Measurements from ENCODE around the gene FAM13A.
"Not testable (repeated sequence)": the region's sequence is repeated elsewhere in the genome, so short reads cannot be mapped to it uniquely, and the experiment has no call there.

FAM13A gene

DNA sequence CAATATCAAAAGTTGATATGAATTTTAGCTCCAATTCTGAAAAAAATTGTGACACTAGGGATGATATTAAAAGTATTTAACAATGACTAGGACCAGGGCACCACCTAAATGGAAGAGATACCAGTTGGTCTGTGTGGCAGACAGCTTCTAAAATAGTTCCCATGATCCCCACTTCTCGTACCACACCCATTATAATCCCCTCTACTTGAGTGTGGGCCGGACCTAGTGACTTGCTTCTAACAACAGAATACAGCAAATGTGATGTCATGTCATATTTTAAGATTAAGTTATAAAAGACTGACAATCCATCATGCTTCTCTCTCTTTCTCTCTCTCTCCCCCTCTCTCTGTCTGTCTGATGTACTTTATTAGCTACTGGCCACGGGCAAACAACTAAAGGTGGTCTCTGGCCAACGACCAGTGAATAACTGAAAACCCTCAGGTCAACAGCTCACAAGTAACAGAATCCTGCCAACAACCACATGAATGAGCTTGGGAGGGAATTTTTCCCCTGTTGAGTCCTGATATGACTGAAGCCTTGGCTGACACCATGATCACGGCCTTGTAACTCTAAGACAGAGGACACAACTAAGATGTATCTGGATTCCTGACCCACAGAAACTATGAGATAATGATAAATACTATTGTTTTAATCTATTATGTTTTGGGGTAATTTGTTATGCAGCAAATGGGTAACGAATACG lies 34.4 kb downstream of the FAM13A start:
- Mint-ChIP-seq H3K27me3 (no peaks in the 10 kb centered on the region), H3K9me3 (no peaks in the 10 kb centered on the region), H3K4me1 (no peaks in the 10 kb centered on the region), H3K27ac (peak overlapping the region in 1 of 2 donors; percentile 4), H3K4me3 (no peak overlapping the region)
- no peak for ATAC-seq
- no peak for DNase-seq

DNA sequence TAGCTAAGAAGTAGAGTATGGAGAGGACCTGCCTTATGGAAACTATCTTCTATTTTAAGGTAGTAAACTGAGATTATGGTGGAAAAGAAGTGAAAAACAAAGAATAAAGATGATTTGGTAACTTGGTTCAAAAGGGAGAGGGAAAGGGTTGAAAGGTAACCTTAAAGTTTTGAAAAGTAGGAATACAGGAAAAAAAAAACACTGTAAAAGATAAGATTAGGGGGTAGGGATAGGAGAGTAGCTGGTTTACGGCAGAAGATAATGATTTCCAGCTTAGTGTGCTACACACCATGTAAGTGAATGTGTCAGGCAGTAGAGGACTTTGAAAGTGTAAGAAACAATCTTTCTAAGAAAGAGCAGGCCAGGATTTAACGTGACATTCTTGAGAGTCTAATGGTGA lies 35.3 kb downstream of the FAM13A start:
- Mint-ChIP-seq H3K27me3 (no peaks in the 10 kb centered on the region), H3K4me3 (no peak overlapping the region), H3K9me3 (no peaks in the 10 kb centered on the region), H3K4me1 (no peaks in the 10 kb centered on the region), H3K27ac (no peak overlapping the region)
- ATAC-seq (no peak), DNase-seq (no peak)

DNA sequence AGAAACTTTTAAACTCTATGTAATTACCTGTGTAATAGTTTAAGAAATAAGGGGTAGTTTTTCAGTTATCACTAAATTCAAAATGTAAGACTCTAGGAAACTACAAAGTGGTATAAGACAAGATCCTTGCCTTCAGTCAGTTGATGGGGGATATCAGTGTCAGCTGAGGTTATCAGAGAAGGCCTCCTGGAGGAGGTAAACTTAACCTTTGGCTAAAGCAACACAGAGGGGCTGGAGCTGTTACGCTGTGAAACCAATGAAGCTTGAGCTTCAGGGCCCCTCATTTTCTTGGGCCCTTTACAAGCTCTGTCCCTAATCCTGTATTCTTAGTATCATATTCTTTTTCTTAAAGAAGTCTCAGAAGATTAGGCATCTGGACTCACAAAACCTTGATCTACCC lies 35.9 kb downstream of the FAM13A start:
- no peak overlapping the region for H3K27ac Mint-ChIP-seq
- DNase-seq = no peak
- H3K4me3 Mint-ChIP-seq = no peak overlapping the region
- H3K4me1 Mint-ChIP-seq = no peaks in the 10 kb centered on the region
- no peak for ATAC-seq
- no peaks in the 10 kb centered on the region for H3K9me3 Mint-ChIP-seq
- no peaks in the 10 kb centered on the region for H3K27me3 Mint-ChIP-seq

DNA sequence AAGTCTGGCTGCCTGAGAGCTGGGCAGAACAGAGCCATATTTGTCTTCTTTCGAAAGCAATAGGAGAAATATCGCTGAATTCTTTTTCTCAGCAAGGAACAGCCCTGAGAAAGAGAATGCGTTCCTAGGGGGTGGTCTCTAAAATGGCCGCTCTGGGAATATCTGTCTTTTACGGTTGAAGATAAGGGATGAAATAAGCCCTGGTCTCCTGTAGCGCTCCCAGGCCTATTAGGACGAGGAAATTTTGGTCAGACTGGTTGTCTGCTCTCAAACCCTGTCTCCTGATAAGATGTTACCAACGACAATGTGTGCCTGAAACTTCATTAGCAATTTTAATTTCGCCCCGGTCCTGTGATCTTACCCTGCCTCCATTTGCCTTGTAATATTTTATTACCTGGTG lies 42.1 kb downstream of the FAM13A start:
- not testable (repeated sequence) for H3K4me1 Mint-ChIP-seq, DNase-seq, H3K27ac Mint-ChIP-seq, ATAC-seq, H3K4me3 Mint-ChIP-seq
- Mint-ChIP-seq H3K27me3 (peaks cover 13% of the 10 kb centered on the region), H3K9me3 (peaks cover 9 to 12% of the 10 kb centered on the region in 2 donors)

DNA sequence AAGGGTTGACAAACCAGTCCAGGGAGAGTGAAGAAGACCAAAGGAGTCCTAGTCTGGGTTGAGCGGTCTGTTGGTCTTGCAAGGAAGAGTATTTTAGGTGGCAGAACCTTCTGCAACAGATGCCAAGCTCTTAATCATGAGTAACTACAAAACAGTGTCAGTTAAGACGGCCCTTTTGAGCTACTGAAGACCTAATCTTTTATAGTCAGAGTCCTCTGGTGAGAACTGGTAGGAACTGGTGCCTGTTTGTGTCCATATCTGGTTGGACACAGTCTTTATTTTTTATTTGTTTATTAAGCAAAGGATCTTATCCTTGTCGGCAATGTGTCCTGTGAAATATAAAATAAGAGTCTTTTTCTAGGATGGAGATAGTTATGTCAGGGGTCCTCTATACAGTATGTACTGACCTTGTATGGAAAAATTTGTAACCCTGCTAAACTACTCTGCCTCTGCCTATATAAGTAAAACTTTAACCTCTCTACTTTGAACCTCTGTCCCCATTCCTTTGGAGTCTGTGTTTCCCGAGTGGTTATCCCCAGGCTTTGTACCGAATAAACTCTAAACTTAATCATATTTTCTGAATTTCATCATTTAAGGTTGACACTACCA lies 47.1 kb downstream of the FAM13A start:
- Mint-ChIP-seq H3K4me1 (no peaks in the 10 kb centered on the region), H3K4me3 (no peak overlapping the region), H3K27me3 (peaks cover 20% of the 10 kb centered on the region), H3K27ac (no peak overlapping the region), H3K9me3 (peaks cover 5 to 6% of the 10 kb centered on the region in 2 donors)
- DNase-seq = no peak
- ATAC-seq = no peak

DNA sequence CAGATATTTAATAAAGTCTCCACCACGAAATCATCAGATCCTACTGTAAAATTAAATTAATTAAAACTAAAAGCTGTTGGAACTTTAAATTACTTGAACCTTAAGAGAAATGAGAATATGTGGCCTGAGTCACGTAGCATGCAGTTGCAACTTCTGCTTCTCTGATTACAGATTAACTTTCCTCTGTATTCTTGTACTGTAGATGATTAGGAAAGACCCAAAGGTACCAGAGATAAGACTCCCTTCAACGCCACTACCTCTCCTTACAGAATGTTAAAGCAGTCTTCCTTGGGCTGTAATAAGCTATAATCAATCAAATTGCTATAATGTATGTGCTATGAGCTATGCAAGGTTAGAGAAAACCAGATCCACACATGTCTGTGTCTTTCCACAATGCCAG lies 47.9 kb downstream of the FAM13A start:
- no peak overlapping the region for H3K27ac Mint-ChIP-seq
- no peaks in the 10 kb centered on the region for H3K9me3 Mint-ChIP-seq
- no peaks in the 10 kb centered on the region for H3K4me1 Mint-ChIP-seq
- peaks cover 20% of the 10 kb centered on the region for H3K27me3 Mint-ChIP-seq
- no peak overlapping the region for H3K4me3 Mint-ChIP-seq
- DNase-seq (no peak), ATAC-seq (no peak)

DNA sequence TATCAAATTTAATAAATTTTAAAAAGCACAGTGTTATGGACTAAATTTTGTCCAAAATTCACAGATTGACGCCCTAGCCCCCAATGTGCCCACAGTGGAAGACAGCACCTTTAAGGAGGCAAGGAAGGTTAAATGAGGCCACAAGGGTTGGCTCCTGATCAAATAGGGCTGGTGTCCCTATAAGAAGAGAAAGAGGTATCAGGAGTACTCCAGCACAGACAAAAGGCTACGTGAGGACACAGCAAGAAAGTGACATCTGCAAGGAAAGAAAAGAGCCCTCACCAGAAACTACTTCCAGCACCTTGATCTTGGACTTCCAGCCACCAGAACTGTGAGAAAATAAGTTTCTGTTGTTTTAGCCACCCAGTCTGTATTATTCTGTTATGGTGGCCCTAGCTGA lies 48.8 kb downstream of the FAM13A start:
- H3K4me3 Mint-ChIP-seq = no peak overlapping the region
- no peaks in the 10 kb centered on the region for H3K4me1 Mint-ChIP-seq
- ATAC-seq (no peak), DNase-seq (no peak)
- H3K27ac Mint-ChIP-seq = no peak overlapping the region
- H3K9me3 Mint-ChIP-seq = no peaks in the 10 kb centered on the region
- H3K27me3 Mint-ChIP-seq = peaks cover 20% of the 10 kb centered on the region

DNA sequence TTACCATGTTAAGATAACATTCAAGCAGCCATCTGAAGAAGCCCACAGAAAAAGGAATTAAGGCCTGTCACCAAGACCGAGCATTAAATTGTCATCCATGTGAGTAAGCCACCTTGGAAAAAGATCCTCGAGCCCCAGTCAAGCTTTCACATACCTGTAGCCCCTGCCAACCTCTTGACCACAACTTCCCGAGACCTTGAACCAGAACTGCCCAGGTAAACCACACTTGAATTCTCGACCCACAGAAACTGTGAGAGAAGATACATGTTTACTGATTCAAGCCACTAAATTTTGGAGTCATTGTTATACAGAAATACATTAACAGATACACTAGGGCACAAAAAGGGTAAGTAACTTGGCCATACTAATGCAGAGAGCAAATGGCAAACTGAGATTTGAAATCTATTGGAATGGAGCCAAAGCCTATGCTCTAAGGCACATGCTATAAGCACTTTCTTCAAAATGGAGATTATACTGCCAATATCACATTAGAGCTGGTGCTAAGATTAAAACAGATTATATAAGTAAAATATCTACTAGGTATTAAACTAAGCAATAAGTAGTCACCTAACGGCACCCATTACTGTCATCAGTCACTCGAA lies 49.5 kb downstream of the FAM13A start:
- H3K4me1 Mint-ChIP-seq = no peaks in the 10 kb centered on the region
- ATAC-seq = no peak
- H3K27me3 Mint-ChIP-seq = peaks cover 20% of the 10 kb centered on the region
- DNase-seq = no peak
- no peak overlapping the region for H3K27ac Mint-ChIP-seq
- H3K4me3 Mint-ChIP-seq = no peak overlapping the region
- H3K9me3 Mint-ChIP-seq = no peaks in the 10 kb centered on the region

DNA sequence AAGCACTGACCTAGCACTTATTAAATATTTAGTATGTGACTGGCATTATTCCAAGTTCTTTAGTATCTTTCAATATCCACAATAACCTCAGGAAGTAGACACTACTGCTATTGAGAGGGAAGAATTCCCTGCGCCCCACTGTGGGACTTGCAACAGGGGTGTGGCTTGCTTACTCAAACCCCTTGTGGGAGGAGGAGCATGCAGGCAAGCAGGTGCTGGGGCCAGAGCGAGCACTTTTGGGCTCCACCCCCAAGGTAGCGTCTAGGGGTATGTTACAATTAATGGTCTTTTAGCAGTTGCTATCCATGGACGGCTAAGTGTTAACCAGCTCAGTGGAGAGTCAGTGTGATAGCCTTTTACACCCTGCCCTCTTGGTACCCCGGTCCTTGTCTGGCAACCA lies 50.7 kb downstream of the FAM13A start:
- ATAC-seq = no peak
- Mint-ChIP-seq H3K9me3 (no peaks in the 10 kb centered on the region), H3K27ac (no peak overlapping the region), H3K4me1 (no peaks in the 10 kb centered on the region), H3K4me3 (no peak overlapping the region), H3K27me3 (peaks cover 12% of the 10 kb centered on the region)
- no peak for DNase-seq

DNA sequence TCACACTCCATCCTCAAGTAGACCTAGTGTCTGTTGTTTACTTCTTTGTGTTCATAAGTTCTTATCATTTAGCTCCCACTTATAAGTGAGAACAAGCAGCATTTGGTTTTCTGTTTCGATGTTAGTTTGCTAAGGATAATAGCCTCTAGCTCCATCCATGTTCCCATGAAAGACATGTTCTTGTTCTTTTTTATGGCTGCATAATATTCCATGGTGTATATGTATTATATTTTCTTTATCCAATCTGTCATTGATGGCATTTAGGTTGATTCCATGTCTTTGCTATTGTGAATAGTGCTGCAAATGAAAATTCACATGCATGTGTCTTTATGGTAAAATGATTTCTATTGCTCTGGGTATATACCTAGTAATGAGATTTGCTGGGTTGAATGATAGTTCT lies 51.9 kb downstream of the FAM13A start:
- H3K9me3 Mint-ChIP-seq, H3K4me1 Mint-ChIP-seq, DNase-seq: not testable (repeated sequence)

DNA sequence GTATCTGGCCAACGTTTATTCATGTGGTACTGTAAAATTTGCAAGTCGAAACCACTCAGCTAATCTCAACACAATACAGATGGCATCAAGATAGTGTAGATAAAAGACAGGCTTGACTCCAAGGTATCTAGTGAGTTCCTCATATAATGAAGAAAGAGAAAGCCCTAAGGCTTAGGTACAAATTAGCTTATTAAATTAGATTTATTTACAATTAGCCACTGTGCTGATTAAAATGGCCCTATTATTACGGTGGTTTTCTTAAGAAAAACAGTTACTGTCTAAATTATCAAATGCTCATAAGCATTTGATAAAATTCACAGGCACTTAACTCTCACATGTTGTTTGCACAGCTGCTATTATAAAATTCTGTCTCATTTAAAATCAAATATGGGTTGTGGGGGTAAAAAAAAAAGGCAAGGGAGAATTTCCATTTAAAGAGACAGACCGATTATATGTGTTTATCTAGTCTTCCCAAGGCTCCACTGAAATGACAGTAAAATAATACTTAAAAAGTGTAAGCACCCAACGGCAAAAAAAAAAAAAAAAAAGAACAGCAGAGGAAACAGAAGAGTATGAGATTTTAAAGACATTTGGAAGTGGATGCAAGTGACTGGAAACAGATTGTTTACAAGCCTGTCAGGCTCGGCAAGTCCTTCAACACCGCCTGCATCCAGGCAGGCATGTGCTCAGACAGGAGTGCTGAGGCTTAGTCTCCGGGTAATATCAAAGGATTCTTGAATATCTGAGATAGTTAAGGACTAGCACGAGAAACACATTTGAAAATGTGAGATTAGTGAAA lies 55.1 kb downstream of the FAM13A start:
- Mint-ChIP-seq H3K27me3 (peaks cover 3% of the 10 kb centered on the region), H3K27ac (no peak overlapping the region), H3K4me1 (no peaks in the 10 kb centered on the region), H3K4me3 (no peak overlapping the region), H3K9me3 (no peaks in the 10 kb centered on the region)
- DNase-seq (no peak), ATAC-seq (no peak)

More for the DNA sequence above, 51.9 kb downstream of the FAM13A start:
- H3K4me3 Mint-ChIP-seq, H3K27me3 Mint-ChIP-seq, H3K27ac Mint-ChIP-seq, ATAC-seq: not testable (repeated sequence)

DNA sequence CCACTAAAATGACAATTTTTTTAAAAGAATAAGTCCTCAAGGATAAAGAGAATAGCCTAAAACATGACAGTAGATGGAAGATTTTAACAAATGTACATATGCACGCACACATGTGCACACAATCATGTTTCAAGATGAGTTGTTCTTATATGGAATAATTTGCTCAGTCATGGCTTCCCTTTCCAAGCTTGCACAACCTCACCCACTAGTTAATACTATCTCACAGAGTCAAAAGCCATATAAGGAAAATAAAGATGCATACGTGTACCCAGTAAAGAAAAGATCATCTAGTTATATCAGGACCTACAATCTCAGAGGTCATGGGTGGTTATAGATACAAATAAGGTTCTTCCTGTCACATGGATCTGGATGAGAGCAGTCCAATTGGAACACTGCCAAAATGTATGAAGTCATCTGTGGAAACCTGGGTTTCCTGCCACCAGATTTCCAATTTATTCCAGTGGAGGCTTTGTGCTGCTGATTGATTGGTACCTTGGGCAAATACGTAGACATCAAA lies 56.1 kb downstream of the FAM13A start:
- Mint-ChIP-seq H3K9me3 (no peaks in the 10 kb centered on the region), H3K4me3 (no peak overlapping the region), H3K27me3 (no peaks in the 10 kb centered on the region), H3K4me1 (no peaks in the 10 kb centered on the region), H3K27ac (no peak overlapping the region)
- DNase-seq (no peak), ATAC-seq (no peak)

DNA sequence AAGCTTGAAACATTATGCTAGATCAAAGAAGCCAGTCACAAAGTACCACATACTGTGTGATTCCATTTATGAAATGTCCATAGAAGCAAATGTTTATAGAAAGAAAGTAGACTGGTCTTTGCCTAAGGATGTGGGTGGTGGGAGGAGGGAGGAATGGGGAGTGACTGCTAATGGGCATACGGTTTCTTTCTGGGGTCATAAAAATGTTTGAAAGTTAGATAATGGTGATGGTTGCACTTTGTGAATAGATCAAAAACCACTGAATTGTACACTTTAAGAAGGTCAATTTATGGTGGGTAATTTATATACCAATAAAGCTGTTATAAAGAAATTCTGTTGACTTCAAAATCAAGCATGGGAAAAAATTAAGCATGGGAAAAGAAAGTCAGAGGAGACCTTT lies 56.6 kb downstream of the FAM13A start:
- H3K4me3 Mint-ChIP-seq = no peak overlapping the region
- H3K4me1 Mint-ChIP-seq = no peaks in the 10 kb centered on the region
- DNase-seq = no peak

DNA sequence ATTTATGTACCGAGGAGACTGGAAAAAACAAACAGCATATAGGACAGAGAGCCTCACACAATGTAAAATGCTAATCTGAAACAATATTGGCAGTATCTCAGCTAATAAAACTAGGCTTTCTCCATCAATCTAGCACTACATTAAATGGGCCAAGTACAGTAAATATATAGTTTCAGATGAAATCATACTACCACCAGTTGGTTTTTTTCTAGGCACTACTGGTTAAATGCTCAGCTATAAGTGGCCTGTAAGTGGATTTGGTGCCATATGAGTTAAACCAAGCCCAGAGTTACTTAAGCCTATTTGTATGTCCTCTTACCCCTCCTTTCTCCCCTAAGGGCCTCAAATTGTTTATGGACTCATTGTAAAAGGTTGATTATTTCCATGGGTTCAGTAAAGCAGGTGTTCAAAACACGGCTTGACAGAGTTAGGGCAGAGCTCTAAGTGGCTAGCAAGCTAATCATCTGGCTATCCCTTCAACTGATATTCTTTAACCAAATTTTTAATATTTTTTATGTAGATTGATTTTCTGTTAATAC lies 57.5 kb downstream of the FAM13A start:
- Mint-ChIP-seq H3K4me1 (no peaks in the 10 kb centered on the region), H3K27me3 (no peaks in the 10 kb centered on the region), H3K9me3 (no peaks in the 10 kb centered on the region), H3K4me3 (no peak overlapping the region), H3K27ac (no peak overlapping the region)
- ATAC-seq (no peak), DNase-seq (no peak)

More for the DNA sequence above, 56.6 kb downstream of the FAM13A start:
- Mint-ChIP-seq H3K27me3 (no peaks in the 10 kb centered on the region), H3K27ac (no peak overlapping the region), H3K9me3 (no peaks in the 10 kb centered on the region)
- ATAC-seq = no peak

DNA sequence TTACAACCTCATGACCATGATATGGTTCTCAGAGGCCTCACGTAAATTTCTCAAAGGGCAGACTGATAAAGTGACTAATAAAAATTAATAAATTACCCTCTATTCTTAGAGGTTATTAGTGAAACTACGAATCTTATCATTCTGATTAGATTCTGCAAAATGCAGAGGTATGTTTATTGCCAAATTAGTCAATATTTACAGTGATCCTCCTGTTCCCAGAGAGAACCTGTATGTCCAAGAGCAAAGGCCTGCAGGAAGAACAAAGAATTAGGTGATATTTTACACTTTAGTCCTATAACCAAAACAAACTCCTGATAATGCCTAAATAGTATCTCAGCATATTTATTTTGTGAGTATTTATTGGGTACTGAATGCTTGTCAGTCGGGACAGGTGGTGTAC lies 58.1 kb downstream of the FAM13A start:
- Mint-ChIP-seq H3K27me3 (no peaks in the 10 kb centered on the region), H3K27ac (no peak overlapping the region), H3K9me3 (no peaks in the 10 kb centered on the region), H3K4me3 (no peak overlapping the region), H3K4me1 (no peaks in the 10 kb centered on the region)
- ATAC-seq (no peak), DNase-seq (no peak)

Data from stimulated activated naive CD8-positive, alpha-beta T cell treated with anti-CD3 and anti-CD28 coated beads, Interleukin-15, amount 100 ng/mL, for 72 hours (primary cell).